ENCODE data around the gene LILRA1. TPM values are rescaled to one million over a fixed set of nuclear protein-coding genes. Genes with fewer than 3 reads are reported as not detected.
"Not testable (repeated sequence)": the region's sequence is repeated elsewhere in the genome, so short reads cannot be mapped to it uniquely, and the experiment has no call there.

LILRA1 gene
- total RNA-seq, 2 experiments from 2014 or later, result not detected

- POLR2A ChIA-PET, result interaction anchor here (1.1 kb wide), 1 partner anchor 33 kb away, joined by 12 read pairs; no protein-coding TSS in a partner anchor
- Histone ChIP-seq H3K4me3 (ENCODE audit: low read depth, low read length, poor library complexity, severe bottlenecking) (no peak overlapping the region), H3K79me2 (ENCODE audit: insufficient read depth, low read depth, low read length) (no peaks in the 10 kb centered on the region), H4K20me1 (ENCODE audit: insufficient read depth, low read length) (no peaks in the 10 kb centered on the region), H2AFZ (ENCODE audit: low read length) (no peak overlapping the region), H3K9me2 (ENCODE audit: insufficient read depth, low read length) (no peaks in the 10 kb centered on the region), H3K9me3 (ENCODE audit: low read length) (no peaks in the 10 kb centered on the region), H3K36me3 (ENCODE audit: insufficient read depth, low read length) (no peaks in the 10 kb centered on the region), H3K27ac (ENCODE audit: low read depth, low read length, poor library complexity, severe bottlenecking) (no peak overlapping the region), H3K4me1 (ENCODE audit: insufficient read depth, low read length, poor library complexity, severe bottlenecking) (no peaks in the 10 kb centered on the region), H3K4me2 (ENCODE audit: low read length) (no peak overlapping the region)
- intact Hi-C loops (cut with micrococcal nuclease; ENCODE audit: unreplicated experiment), result no loop called here
- CTCF ChIA-PET (ENCODE audit: unreplicated experiment), result no interaction called here
- BruUV-seq (replicated peaks), result no TSS peak
- no peak for TF ChIP-seq CTCF (conservative IDR thresholded peaks at IDR 0.05; ENCODE audit: low read length)
- DNase-seq (ENCODE audit: low spot score), result no peak
These were observed 33.3 kb downstream of the LILRA1 start for GRCh38 chr19:54626757-54627156.

- H4K20me1 ChIP-seq (ENCODE audit: insufficient read depth, low read length); H3K4me1 ChIP-seq (ENCODE audit: insufficient read depth, low read length, poor library complexity, severe bottlenecking); H3K36me3 ChIP-seq (ENCODE audit: insufficient read depth, low read length); H2AFZ ChIP-seq (ENCODE audit: low read length); H3K4me2 ChIP-seq (ENCODE audit: low read length); intact Hi-C loops (cut with micrococcal nuclease; ENCODE audit: unreplicated experiment); H3K9me2 ChIP-seq (ENCODE audit: insufficient read depth, low read length); H3K9me3 ChIP-seq (ENCODE audit: low read length); H3K79me2 ChIP-seq (ENCODE audit: insufficient read depth, low read depth, low read length); H3K4me3 ChIP-seq (ENCODE audit: low read depth, low read length, poor library complexity, severe bottlenecking); BruUV-seq (replicated peaks); DNase-seq (ENCODE audit: low spot score); POLR2A ChIA-PET; H3K27ac ChIP-seq (ENCODE audit: low read depth, low read length, poor library complexity, severe bottlenecking); CTCF ChIA-PET (ENCODE audit: unreplicated experiment): not testable (repeated sequence)
These were observed 34.5 kb downstream of the LILRA1 start for GRCh38 chr19:54627912-54628311.

GRCh38 chr19:54630262-54630661 lies 36.8 kb downstream of the LILRA1 start, which contains the start of gene LILRB1:
TSS of gene LILRB1 (plus strand) at chr19:54630484. CDS start at chr19:54631074, 590 bp downstream.
- BruUV-seq (replicated peaks), result not testable (repeated sequence)

DNA sequence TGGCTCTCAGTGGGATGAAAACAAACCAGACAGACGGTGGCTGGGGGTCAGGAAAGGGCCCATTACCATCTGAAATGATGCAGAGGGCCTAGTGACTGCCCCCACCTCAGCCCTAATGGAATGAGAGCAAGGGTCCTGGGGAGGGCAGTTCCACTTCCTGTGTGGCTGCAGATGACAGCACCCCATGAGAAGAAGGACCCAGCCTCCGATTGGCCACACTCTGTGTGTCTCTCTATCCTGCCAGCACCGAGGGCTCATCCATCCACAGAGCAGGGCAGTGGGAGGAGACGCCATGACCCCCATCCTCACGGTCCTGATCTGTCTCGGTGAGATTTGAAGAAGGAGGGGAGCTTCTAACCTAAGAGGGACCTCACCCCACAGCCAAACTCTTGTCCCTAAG lies 37.4 kb downstream of the LILRA1 start:
- intact Hi-C loops (cut with micrococcal nuclease; ENCODE audit: unreplicated experiment), result loop anchor here (10.0 kb wide), 1 partner anchor 336 kb away; no protein-coding TSS in a partner anchor
- BruUV-seq (replicated peaks), result no TSS peak
- no peaks in the 10 kb centered on the region for H3K79me2 ChIP-seq (ENCODE audit: insufficient read depth, low read depth, low read length)
- H2AFZ ChIP-seq (ENCODE audit: low read length), result no peak overlapping the region
- TF ChIP-seq EZH2phosphoT487 (IDR thresholded peaks at IDR 0.05; ENCODE audit: borderline replicate concordance, low read depth, low read length), result no peak
- no peak for TF ChIP-seq CTCF (conservative IDR thresholded peaks at IDR 0.05; ENCODE audit: low read length)
- H3K4me3 ChIP-seq (ENCODE audit: low read depth, low read length, poor library complexity, severe bottlenecking), result no peak overlapping the region
- no peaks in the 10 kb centered on the region for H4K20me1 ChIP-seq (ENCODE audit: insufficient read depth, low read length)
- no peak overlapping the region for H3K4me2 ChIP-seq (ENCODE audit: low read length)
- CTCF ChIA-PET (ENCODE audit: unreplicated experiment), result no interaction called here
- H3K36me3 ChIP-seq (ENCODE audit: insufficient read depth, low read length), result no peaks in the 10 kb centered on the region
- H3K9me3 ChIP-seq (ENCODE audit: low read length), result no peaks in the 10 kb centered on the region
- POLR2A ChIA-PET, result no interaction called here
- no peaks in the 10 kb centered on the region for H3K4me1 ChIP-seq (ENCODE audit: insufficient read depth, low read length, poor library complexity, severe bottlenecking)
- no peak overlapping the region for H3K27ac ChIP-seq (ENCODE audit: low read depth, low read length, poor library complexity, severe bottlenecking)
- no peak for DNase-seq (ENCODE audit: low spot score)
- no peaks in the 10 kb centered on the region for H3K9me2 ChIP-seq (ENCODE audit: insufficient read depth, low read length)

More at GRCh38 chr19:54630262-54630661, 36.8 kb downstream of the LILRA1 start, which contains the start of gene LILRB1:
- H3K36me3 ChIP-seq (ENCODE audit: insufficient read depth, low read length); H3K4me2 ChIP-seq (ENCODE audit: low read length); H3K4me1 ChIP-seq (ENCODE audit: insufficient read depth, low read length, poor library complexity, severe bottlenecking); H3K79me2 ChIP-seq (ENCODE audit: insufficient read depth, low read depth, low read length); CTCF ChIA-PET (ENCODE audit: unreplicated experiment); H3K9me3 ChIP-seq (ENCODE audit: low read length); H2AFZ ChIP-seq (ENCODE audit: low read length); H3K9me2 ChIP-seq (ENCODE audit: insufficient read depth, low read length); H3K27ac ChIP-seq (ENCODE audit: low read depth, low read length, poor library complexity, severe bottlenecking); H4K20me1 ChIP-seq (ENCODE audit: insufficient read depth, low read length); DNase-seq (ENCODE audit: low spot score); H3K4me3 ChIP-seq (ENCODE audit: low read depth, low read length, poor library complexity, severe bottlenecking); POLR2A ChIA-PET: not testable (repeated sequence)
- intact Hi-C loops (cut with micrococcal nuclease; ENCODE audit: unreplicated experiment), result loop anchor here (10.0 kb wide), 1 partner anchor 335 kb away; no protein-coding TSS in a partner anchor

DNA sequence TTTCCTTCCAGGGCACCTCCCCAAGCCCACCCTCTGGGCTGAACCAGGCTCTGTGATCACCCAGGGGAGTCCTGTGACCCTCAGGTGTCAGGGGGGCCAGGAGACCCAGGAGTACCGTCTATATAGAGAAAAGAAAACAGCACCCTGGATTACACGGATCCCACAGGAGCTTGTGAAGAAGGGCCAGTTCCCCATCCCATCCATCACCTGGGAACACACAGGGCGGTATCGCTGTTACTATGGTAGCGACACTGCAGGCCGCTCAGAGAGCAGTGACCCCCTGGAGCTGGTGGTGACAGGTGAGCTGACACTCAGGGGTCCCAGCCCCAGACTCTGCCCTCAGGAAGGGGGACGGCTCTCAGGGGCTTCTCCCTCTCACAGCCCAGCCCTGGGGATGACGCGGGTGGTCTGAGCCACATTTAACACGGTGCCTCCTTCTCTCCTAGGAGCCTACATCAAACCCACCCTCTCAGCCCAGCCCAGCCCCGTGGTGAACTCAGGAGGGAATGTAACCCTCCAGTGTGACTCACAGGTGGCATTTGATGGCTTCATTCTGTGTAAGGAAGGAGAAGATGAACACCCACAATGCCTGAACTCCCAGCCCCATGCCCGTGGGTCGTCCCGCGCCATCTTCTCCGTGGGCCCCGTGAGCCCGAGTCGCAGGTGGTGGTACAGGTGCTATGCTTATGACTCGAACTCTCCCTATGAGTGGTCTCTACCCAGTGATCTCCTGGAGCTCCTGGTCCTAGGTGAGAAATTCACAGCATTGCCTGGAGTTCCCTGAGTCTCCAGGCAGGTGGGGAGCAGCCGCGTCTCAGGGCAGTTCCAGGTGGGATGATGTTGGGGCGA lies 38.3 kb downstream of the LILRA1 start:
- H3K4me1 ChIP-seq (ENCODE audit: insufficient read depth, low read length, poor library complexity, severe bottlenecking); CTCF ChIA-PET (ENCODE audit: unreplicated experiment); H3K4me2 ChIP-seq (ENCODE audit: low read length); H3K4me3 ChIP-seq (ENCODE audit: low read depth, low read length, poor library complexity, severe bottlenecking); BruUV-seq (replicated peaks); H3K9me3 ChIP-seq (ENCODE audit: low read length); H4K20me1 ChIP-seq (ENCODE audit: insufficient read depth, low read length); H3K79me2 ChIP-seq (ENCODE audit: insufficient read depth, low read depth, low read length); H3K27ac ChIP-seq (ENCODE audit: low read depth, low read length, poor library complexity, severe bottlenecking); DNase-seq (ENCODE audit: low spot score); H3K9me2 ChIP-seq (ENCODE audit: insufficient read depth, low read length); POLR2A ChIA-PET; H3K36me3 ChIP-seq (ENCODE audit: insufficient read depth, low read length); H2AFZ ChIP-seq (ENCODE audit: low read length): not testable (repeated sequence)
- intact Hi-C loops (cut with micrococcal nuclease; ENCODE audit: unreplicated experiment), result loop anchor here (10.0 kb wide), 1 partner anchor 337 kb away; no protein-coding TSS in a partner anchor

All from OCI-LY7 (cell line).